Mesothelial cell of epicardium (in vitro differentiated cells): ENCODE results near the gene IGSF22. TPM values are rescaled to one million over a fixed set of nuclear protein-coding genes. Genes with fewer than 3 reads are reported as not detected.

Experiments used
- DNase-seq, 2 experiments: peaks; one replicate each; pipeline ENCODE4 v3.0.0; 2021; ENCODE audit warnings: low spot score in 2 of 2; ENCODE audit not compliant: unreplicated experiment in 2 of 2
- H3K27ac Mint-ChIP-seq: 2 replicates; pipeline ENCODE4 v1.8.0; 2021; ENCODE audit warnings: mixed read lengths
- H3K27me3 Mint-ChIP-seq: 2 replicates; pipeline ENCODE4 v1.8.0; 2021; ENCODE audit warnings: low read depth, mixed read lengths
- H3K36me3 Mint-ChIP-seq: 2 replicates; pipeline ENCODE4 v1.8.0; 2021; ENCODE audit warnings: mixed read lengths
- H3K4me1 Mint-ChIP-seq: 2 replicates; pipeline ENCODE4 v1.8.0; 2021; ENCODE audit warnings: mixed read lengths
- H3K4me3 Mint-ChIP-seq: 2 replicates; pipeline ENCODE4 v1.8.0; 2021; ENCODE audit warnings: mild to moderate bottlenecking, moderate library complexity, mixed read lengths
- H3K9me3 Mint-ChIP-seq: 2 replicates; pipeline ENCODE4 v1.8.0; 2021; ENCODE audit warnings: mixed read lengths
- CTCF ChIP-seq: fragments of 200-600 bp; sonication (generic); IDR thresholded peaks from one replicate; pipeline ENCODE4 v1.5.0; 2021; ENCODE audit warnings: antibody characterized with exemption; ENCODE audit not compliant: unreplicated experiment
- total RNA-seq: library from RNA; stranded (reverse); gene quantifications from 3 replicates; pipeline ENCODE4 v1.2.1, GENCODE V29; 2021

The IGSF22 gene
- total RNA-seq, 1 donor from 2014 or later: 0.45 TPM

- no peak for TF ChIP-seq CTCF
- Mint-ChIP-seq H3K9me3 (no peaks in the 10 kb centered on the region), H3K27ac (no peak overlapping the region), H3K4me3 (no peak overlapping the region), H3K4me1 (no peaks in the 10 kb centered on the region), H3K27me3 (peaks cover 11% of the 10 kb centered on the region), H3K36me3 (no peaks in the 10 kb centered on the region)
- DNase-seq: no peak
Measured at GRCh38 chr11:18731441-18731840, 5.5 kb upstream of the IGSF22 start.

- DNase-seq: no peak
- H3K27me3 Mint-ChIP-seq: peaks cover 6% of the 10 kb centered on the region
- no peak overlapping the region for H3K4me3 Mint-ChIP-seq
- H3K27ac Mint-ChIP-seq: no peak overlapping the region
- no peaks in the 10 kb centered on the region for H3K9me3 Mint-ChIP-seq
- H3K36me3 Mint-ChIP-seq: no peaks in the 10 kb centered on the region
- no peaks in the 10 kb centered on the region for H3K4me1 Mint-ChIP-seq
- no peak for TF ChIP-seq CTCF
Measured at GRCh38 chr11:18730020-18730419, 4.0 kb upstream of the IGSF22 start.

GRCh38 chr11:18729426-18729825 is 3.4 kb upstream of the IGSF22 start:
- H3K4me1 Mint-ChIP-seq: no peaks in the 10 kb centered on the region
- DNase-seq: no peak
- no peaks in the 10 kb centered on the region for H3K9me3 Mint-ChIP-seq
- TF ChIP-seq CTCF: no peak
- peaks cover 2% of the 10 kb centered on the region for H3K27me3 Mint-ChIP-seq
- H3K4me3 Mint-ChIP-seq: no peak overlapping the region
- H3K36me3 Mint-ChIP-seq: no peaks in the 10 kb centered on the region
- no peak overlapping the region for H3K27ac Mint-ChIP-seq

GRCh38 chr11:18728658-18729057 is 2.7 kb upstream of the IGSF22 start:
- no peaks in the 10 kb centered on the region for H3K9me3 Mint-ChIP-seq
- H3K4me1 Mint-ChIP-seq: no peaks in the 10 kb centered on the region
- no peak for TF ChIP-seq CTCF
- no peak overlapping the region for H3K4me3 Mint-ChIP-seq
- H3K27ac Mint-ChIP-seq: no peak overlapping the region
- DNase-seq: no peak
- peaks cover 4% of the 10 kb centered on the region for H3K27me3 Mint-ChIP-seq
- no peaks in the 10 kb centered on the region for H3K36me3 Mint-ChIP-seq

- H3K36me3 Mint-ChIP-seq: no peaks in the 10 kb centered on the region
- DNase-seq: peak in 1 of 2 experiments; percentile 61
- peak; percentile 69 for TF ChIP-seq CTCF
- H3K27me3 Mint-ChIP-seq: peaks cover 4% of the 10 kb centered on the region
- H3K4me3 Mint-ChIP-seq: no peak overlapping the region
- H3K27ac Mint-ChIP-seq: no peak overlapping the region
- no peaks in the 10 kb centered on the region for H3K4me1 Mint-ChIP-seq
- no peaks in the 10 kb centered on the region for H3K9me3 Mint-ChIP-seq
Measured at GRCh38 chr11:18727479-18728236, 1.7 kb upstream of the IGSF22 start.
